Skeletal muscle tissue (tissue), 4 donors: ENCODE results near the gene IFNK. TPM values are rescaled to one million over a fixed set of nuclear protein-coding genes. Genes with fewer than 3 reads are reported as not detected.

Source experiments
- H3K27ac ChIP-seq: one replicate; pipeline ENCODE4 v1.7.0; 2013; ENCODE audit warnings: mild to moderate bottlenecking, low read depth, low read length, inconsistent platforms
- H3K27me3 ChIP-seq, 3 donors: one replicate each; pipeline ENCODE4 v1.7.0; 2013; ENCODE audit warnings: low read length in 3 of 3; ENCODE audit not compliant: control insufficient read depth in 3 of 3, insufficient read depth in 3 of 3
- H3K36me3 ChIP-seq, 3 donors: one replicate each; pipeline ENCODE4 v1.7.0; 2013; ENCODE audit warnings: low read length in 3 of 3; ENCODE audit not compliant: control insufficient read depth in 3 of 3, insufficient read depth in 3 of 3
- H3K4me1 ChIP-seq, 3 donors: one replicate each; pipeline ENCODE4 v1.7.0; 2013; ENCODE audit warnings: low read length in 3 of 3, mild to moderate bottlenecking in 3 of 3; ENCODE audit not compliant: control insufficient read depth in 3 of 3, insufficient read depth in 3 of 3
- H3K4me3 ChIP-seq, 3 donors: one replicate each; pipeline ENCODE4 v1.7.0; 2013; ENCODE audit warnings: low read length in 3 of 3
- H3K9ac ChIP-seq, 3 donors: one replicate each; pipeline ENCODE4 v1.7.0; 2013; ENCODE audit warnings: low read length in 3 of 3, mild to moderate bottlenecking in 3 of 3, moderate library complexity in 2 of 3, low read depth in 1 of 3
- H3K9me3 ChIP-seq, 3 donors: one replicate each; pipeline ENCODE4 v1.7.0; 2013; ENCODE audit warnings: low read length in 3 of 3; ENCODE audit not compliant: control insufficient read depth in 3 of 3
- total RNA-seq: library from RNA; depleted of rRNA; stranded (reverse); fragments of >200 nt; gene quantifications from one replicate; pipeline ENCODE4 v1.2.3, GENCODE V29; 2014
- donor health status: Osteomylitis.

Gene IFNK
- total RNA-seq, 1 donor from 2014 or later, result not detected

DNA sequence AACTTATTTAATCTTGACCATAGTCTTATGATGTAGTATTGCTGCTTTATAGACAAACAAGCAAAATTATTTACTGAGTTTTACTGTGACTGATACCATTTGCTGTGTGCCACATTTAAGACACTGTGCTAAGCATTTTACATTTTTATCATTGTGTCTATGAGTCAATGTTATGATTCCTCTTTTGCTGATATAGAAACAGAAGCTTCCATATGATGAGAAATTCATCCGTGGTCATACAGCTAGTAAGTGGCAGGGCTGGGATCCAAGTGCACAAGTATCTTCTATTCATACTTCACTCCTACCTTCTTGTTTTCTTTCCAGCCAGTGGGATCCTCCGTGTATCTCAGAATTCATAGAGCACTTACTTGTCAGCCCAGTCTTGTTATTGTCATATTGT is 17.1 kb upstream of the IFNK start:
- H3K27ac ChIP-seq, result no peak overlapping the region
- H3K27me3 ChIP-seq, result no peaks in the 10 kb centered on the region
- H3K9me3 ChIP-seq, result peaks cover 0 to 4% (median 0%) of the 10 kb centered on the region in 3 donors
- no peak overlapping the region for H3K4me3 ChIP-seq
- no peak overlapping the region for H3K9ac ChIP-seq
- no peaks in the 10 kb centered on the region for H3K4me1 ChIP-seq
- no peaks in the 10 kb centered on the region for H3K36me3 ChIP-seq

DNA sequence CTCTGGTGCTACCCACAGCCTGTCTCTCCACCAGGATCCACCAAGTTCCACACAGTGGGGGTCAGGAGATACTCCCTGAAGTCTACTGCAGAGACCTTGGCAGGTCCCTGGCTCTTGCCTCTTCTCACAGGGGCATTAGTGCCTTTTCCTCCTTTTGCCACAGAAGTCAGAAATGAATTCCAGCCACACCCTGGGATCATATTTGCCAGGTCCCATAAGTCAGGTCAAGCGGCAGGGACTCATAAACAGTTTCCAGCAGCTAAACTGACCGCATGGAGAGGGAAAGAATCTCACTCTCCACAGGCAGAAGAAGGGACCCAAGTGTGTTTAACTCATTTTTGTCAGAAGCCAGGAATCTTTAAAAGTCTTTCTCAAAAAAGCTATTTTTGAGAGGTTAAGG is 13.3 kb upstream of the IFNK start:
- H3K36me3 ChIP-seq, result no peaks in the 10 kb centered on the region
- H3K9me3 ChIP-seq, result no peaks in the 10 kb centered on the region
- no peaks in the 10 kb centered on the region for H3K27me3 ChIP-seq
- H3K4me1 ChIP-seq, result peaks cover 4 to 8% (median 4%) of the 10 kb centered on the region in 3 donors
- no peak overlapping the region for H3K4me3 ChIP-seq
- H3K27ac ChIP-seq, result no peak overlapping the region
- no peak overlapping the region for H3K9ac ChIP-seq

DNA sequence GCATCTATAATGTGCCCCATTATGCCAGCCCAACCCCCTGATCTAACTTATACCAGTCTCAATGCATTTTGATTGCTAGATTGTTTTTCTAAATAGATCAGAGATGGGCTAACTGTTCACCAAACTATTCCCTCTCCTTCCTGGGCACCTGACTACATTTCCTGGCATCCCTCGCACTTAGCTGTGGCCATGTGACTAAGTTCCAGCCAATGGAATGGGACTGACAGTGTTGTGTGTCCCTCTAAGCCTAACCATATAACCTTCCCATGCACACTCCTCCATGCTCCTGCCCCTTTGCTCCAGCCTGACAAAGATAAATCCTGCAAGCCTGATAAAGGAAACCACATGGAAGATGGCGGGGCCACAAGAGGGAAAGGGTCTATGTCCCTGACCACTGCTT is 12.3 kb upstream of the IFNK start:
- Histone ChIP-seq H3K9ac (no peak overlapping the region), H3K9me3 (no peaks in the 10 kb centered on the region), H3K27ac (no peak overlapping the region), H3K27me3 (no peaks in the 10 kb centered on the region), H3K4me1 (peaks cover 4 to 8% (median 4%) of the 10 kb centered on the region in 3 donors), H3K4me3 (no peak overlapping the region), H3K36me3 (no peaks in the 10 kb centered on the region)

DNA sequence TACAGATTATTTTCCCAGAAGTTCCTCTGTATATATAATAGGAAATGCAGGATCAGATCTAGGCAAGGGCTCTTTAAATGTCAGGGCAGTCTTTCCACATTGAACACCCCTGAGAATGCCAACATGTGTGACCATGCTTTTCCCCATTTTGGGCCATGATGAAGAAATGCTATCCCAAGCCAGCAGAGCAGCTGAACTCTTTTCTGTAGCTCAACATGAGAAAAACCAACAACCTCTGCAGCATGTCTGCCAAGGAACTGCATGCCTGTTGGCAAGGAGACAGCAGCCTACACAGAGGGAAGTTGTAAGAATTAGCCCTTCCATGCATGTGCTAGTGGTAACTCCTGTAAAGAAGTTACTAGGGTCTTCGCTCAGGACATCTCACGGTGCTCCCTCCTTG is 9.5 kb upstream of the IFNK start:
- Histone ChIP-seq H3K9ac (no peak overlapping the region), H3K27ac (no peak overlapping the region), H3K36me3 (no peaks in the 10 kb centered on the region), H3K4me3 (no peak overlapping the region), H3K4me1 (peaks cover 4 to 8% (median 4%) of the 10 kb centered on the region in 3 donors), H3K9me3 (no peaks in the 10 kb centered on the region), H3K27me3 (no peaks in the 10 kb centered on the region)

DNA sequence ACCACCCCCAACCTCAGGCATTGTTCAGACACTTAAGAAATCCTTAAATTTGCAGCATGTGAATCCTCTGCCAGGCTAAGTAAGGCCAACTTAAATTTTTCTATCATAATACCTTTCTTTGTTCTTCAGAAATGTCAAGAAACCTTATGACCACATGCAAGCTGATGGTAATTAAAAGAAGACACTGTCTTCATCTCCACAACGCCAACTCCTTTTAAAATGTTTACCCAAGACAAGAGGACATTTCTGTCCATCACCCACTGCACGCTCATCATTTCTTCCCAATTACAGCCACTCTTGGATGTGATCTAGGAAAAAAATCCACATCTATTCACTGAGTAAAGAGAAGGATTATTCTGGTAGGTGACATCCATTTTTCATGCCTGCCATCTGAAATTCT is 6.1 kb upstream of the IFNK start:
- H3K36me3 ChIP-seq, result no peaks in the 10 kb centered on the region
- H3K27ac ChIP-seq, result no peak overlapping the region
- no peak overlapping the region for H3K4me3 ChIP-seq
- H3K27me3 ChIP-seq, result no peaks in the 10 kb centered on the region
- peaks cover 4 to 8% (median 4%) of the 10 kb centered on the region in 3 donors for H3K4me1 ChIP-seq
- no peaks in the 10 kb centered on the region for H3K9me3 ChIP-seq
- H3K9ac ChIP-seq, result no peak overlapping the region

DNA sequence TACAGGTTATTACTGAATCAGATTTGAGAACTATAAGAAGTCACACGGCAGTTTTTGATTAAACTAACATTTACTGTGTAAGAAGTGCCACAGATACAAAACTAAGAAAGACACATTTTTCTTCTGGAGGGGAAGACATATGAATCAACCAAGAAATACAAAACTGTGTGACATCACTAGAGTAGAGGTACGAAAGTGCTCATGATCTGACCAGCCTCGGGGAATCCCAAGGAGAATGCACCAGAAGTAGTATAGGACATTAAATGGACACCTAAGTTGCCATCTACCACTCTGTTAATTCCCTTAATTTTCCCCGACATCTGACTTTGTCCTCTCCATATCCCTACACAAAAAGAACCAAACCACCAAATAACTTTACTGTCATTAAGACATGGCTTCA is 5.3 kb upstream of the IFNK start:
- no peaks in the 10 kb centered on the region for H3K9me3 ChIP-seq
- H3K4me1 ChIP-seq, result peaks cover 4 to 8% (median 4%) of the 10 kb centered on the region in 3 donors
- no peaks in the 10 kb centered on the region for H3K27me3 ChIP-seq
- H3K27ac ChIP-seq, result no peak overlapping the region
- H3K36me3 ChIP-seq, result no peaks in the 10 kb centered on the region
- H3K9ac ChIP-seq, result no peak overlapping the region
- H3K4me3 ChIP-seq, result no peak overlapping the region

DNA sequence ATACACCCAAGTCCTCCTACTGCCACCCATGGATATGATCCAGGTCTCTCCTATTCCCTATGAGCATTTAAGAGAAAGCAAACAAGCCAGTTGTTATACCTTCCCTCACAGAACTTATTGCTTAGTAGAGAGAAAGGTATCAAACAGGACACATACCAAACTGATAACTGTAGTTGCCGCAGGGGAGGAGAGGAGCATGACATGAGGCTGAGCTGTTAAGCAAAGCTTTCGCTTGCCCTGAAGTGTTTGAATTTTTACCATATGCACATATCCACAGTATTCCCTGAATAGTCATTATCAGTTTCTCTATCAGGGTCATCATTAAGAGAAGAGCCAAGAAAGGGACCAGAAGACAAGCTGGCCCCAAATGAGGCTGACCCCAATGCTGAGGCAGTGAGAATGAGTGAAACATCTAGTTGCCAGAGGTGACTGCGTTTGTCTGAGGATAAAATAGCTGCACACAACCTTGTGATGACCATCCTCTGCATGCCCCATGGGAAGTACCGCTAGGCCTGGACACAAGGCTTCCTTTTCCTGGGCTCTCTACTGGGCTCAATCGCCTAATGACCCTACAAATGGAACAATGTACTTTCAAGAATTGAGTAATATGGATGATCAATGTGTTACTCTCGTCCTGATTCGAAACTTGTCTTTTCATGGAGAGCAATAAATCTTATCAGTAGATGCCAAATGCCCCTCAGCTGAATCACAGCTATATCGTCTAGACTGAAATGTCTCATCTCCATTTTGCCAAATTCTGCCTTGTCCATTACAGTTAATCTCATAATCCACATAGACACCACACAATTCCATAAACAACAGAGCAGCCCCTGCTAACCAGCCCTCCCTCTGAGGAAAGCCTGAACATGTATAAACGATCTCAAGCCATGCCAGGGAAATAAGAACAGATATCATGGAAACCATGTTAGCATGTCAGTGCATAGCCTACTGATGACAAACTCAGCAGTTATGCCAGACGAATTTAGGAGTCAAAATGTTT is 4.3 kb upstream of the IFNK start:
- no peaks in the 10 kb centered on the region for H3K36me3 ChIP-seq
- H3K9ac ChIP-seq, result no peak overlapping the region
- no peaks in the 10 kb centered on the region for H3K9me3 ChIP-seq
- no peak overlapping the region for H3K27ac ChIP-seq
- H3K27me3 ChIP-seq, result no peaks in the 10 kb centered on the region
- H3K4me3 ChIP-seq, result no peak overlapping the region
- peaks cover under 1 to 3% (median under 1%) of the 10 kb centered on the region in 3 donors for H3K4me1 ChIP-seq

DNA sequence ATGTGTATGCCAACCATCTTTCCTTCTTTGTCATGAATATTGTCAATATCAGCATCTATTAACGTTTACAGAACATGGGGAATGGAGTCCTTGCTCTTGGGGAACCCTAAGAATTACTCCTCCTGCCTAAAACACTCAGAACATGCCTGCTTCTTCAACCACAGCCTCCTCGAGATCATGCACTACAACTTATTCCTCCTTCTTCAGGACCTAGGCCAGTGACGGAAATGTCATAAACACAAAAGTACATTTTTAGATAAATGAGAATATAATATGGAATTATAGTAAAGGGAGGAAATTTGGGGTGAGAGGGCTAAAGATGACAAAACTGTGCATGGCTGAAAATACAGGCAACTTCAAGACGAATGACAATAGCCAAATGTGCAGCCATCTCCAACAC is 3.1 kb upstream of the IFNK start:
- no peak overlapping the region for H3K4me3 ChIP-seq
- no peaks in the 10 kb centered on the region for H3K27me3 ChIP-seq
- H3K9ac ChIP-seq, result no peak overlapping the region
- H3K9me3 ChIP-seq, result no peaks in the 10 kb centered on the region
- no peaks in the 10 kb centered on the region for H3K4me1 ChIP-seq
- no peaks in the 10 kb centered on the region for H3K36me3 ChIP-seq
- H3K27ac ChIP-seq, result no peak overlapping the region

DNA sequence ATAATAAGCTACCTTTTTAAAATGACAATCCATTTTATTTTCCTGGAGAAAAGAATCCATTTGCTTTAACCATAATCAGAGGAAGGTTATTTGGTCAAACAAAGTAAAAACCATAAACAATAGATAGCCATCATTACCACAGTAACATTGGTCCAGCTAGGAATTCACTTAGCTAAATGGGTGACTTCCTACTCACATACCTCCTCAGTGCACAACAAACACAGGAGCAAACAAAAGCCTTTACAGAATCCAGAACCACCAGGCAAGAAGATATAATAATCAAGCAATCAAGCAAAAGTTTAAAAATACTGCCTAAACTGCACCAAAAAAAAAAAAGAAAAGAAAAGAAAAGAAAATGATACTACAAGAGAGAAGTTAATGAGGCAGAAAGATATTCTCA is 949 bp upstream of the IFNK start:
- Histone ChIP-seq H3K36me3 (no peaks in the 10 kb centered on the region), H3K9me3 (no peaks in the 10 kb centered on the region), H3K9ac (no peak overlapping the region), H3K4me3 (no peak overlapping the region), H3K27ac (no peak overlapping the region), H3K27me3 (no peaks in the 10 kb centered on the region), H3K4me1 (peaks cover under 1 to 6% (median 5%) of the 10 kb centered on the region in 3 donors)

DNA sequence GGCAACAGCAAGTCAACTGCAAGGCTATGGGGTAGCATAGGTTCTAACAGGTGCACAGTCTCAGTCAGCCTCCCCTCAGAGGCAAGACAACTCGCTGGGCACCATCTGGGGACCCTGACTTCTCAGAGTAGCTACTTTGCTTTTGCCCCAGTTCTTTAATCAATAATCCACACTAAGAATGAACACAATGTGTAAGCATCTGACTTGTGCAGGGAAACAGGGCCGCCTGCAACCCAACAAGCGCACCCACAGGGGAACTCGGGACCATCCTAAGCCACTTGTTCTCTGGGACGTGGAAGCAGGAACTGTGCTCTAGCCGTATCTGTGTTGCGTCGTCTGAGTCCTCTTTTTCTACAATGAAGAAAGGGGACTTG is 3.6 kb downstream of the IFNK start:
- Histone ChIP-seq H3K27me3 (no peaks in the 10 kb centered on the region), H3K9me3 (no peaks in the 10 kb centered on the region), H3K4me3 (peak overlapping the region; percentile 79 to 81 (median 79)), H3K4me1 (peaks cover 6 to 16% (median 6%) of the 10 kb centered on the region in 3 donors), H3K36me3 (no peaks in the 10 kb centered on the region), H3K27ac (peak overlapping the region; percentile 67), H3K9ac (peak overlapping the region; percentile 7 to 90 (median 80))
